ENCODE data around the gene LPCAT1. TPM values are rescaled to one million over a fixed set of nuclear protein-coding genes. Genes with fewer than 3 reads are reported as not detected.

Gene LPCAT1
- total and polyA plus RNA-seq, 2 of the 13 experiments (the other 11 are each of a cell fraction or from before 2014, with no cell fraction given): 29.8 to 90.6 TPM

GRCh38 chr5:1449081-1449630, 74.6 kb downstream of the LPCAT1 start:
- Histone ChIP-seq H3K27me3 (ENCODE audit: control insufficient read depth in 1 of 2, insufficient read depth in 2 of 2, low read length in 2 of 2) (peaks cover 11 to 40% of the 10 kb centered on the region in 2 experiments; a peak in 4 of 5 replicates), H3K4me1 (ENCODE audit: insufficient read depth, low read length) (no peaks in the 10 kb centered on the region)

GRCh38 chr5:1448511-1449011, 75.2 kb downstream of the LPCAT1 start:
- no peak overlapping the region for H3K27ac ChIP-seq (ENCODE audit: extremely low read length, insufficient read depth, low read length)
- H3K4me1 ChIP-seq (ENCODE audit: insufficient read depth, low read length): no peaks in the 10 kb centered on the region
- H3K4me2 ChIP-seq (ENCODE audit: low read depth, low read length): no peak overlapping the region
- FAIRE-seq (no peak), DNase-seq (ENCODE audit: low spot score) (no peak), ATAC-seq (no peak; the same call in 2 of the 3 replicates)
- 32% methylated on average over 4 of the region's 5 CpGs for WGBS (ENCODE audit: low lambda C conversion rate)
- no peak overlapping the region for H3K9ac ChIP-seq (ENCODE audit: insufficient read depth, low read depth, low read length)
- ChIA-PET POLR2A (no interaction called here), CTCF (ENCODE audit: low intra/inter-chr PET ratio, low total read pairs) (no interaction called here)
- peaks cover 3% of the 10 kb centered on the region; the same call in 1 of the 2 replicates for H3K9me3 ChIP-seq (ENCODE audit: low read length)
- intact Hi-C loops (cut with micrococcal nuclease; ENCODE audit: unreplicated experiment): no loop called here
- no TSS peak for BruUV-seq (replicated peaks)
- peaks cover 14 to 46% of the 10 kb centered on the region in 2 experiments for H3K27me3 ChIP-seq (ENCODE audit: control insufficient read depth in 1 of 2, insufficient read depth in 2 of 2, low read length in 2 of 2)
- no peaks in the 10 kb centered on the region for H3K79me2 ChIP-seq (ENCODE audit: insufficient read depth, low read length)
- TF ChIP-seq CSRNP1 (CRISPR knock-in tag; IDR thresholded peaks at IDR 0.05) (no peak), ZFP91 (CRISPR knock-in tag; IDR thresholded peaks at IDR 0.05; ENCODE audit: borderline replicate concordance) (no peak), ZNF20 (CRISPR knock-in tag; IDR thresholded peaks at IDR 0.05) (no peak)
- H3K4me3 ChIP-seq (replicated peaks in 1 of 3; ENCODE audit: insufficient read depth in 1 of 3, low read depth in 2 of 3, low read length in 3 of 3): no peak overlapping the region
- no peaks in the 10 kb centered on the region for H3K36me3 ChIP-seq (replicated peaks in 1 of 2; ENCODE audit: control insufficient read depth in 1 of 2, insufficient read depth in 2 of 2, low read length in 2 of 2)
- H4K20me1 ChIP-seq (ENCODE audit: insufficient read depth, low read length): no peaks in the 10 kb centered on the region
- H2AFZ ChIP-seq (ENCODE audit: low read length): no peak overlapping the region
- in situ Hi-C loops (cut with HindIII; ENCODE audit: extremely low pct_ligation_motif_present, low pct_unique_long_range_greater_than_20kb): no loop called here

More at GRCh38 chr5:1449081-1449630, 74.6 kb downstream of the LPCAT1 start:
- Histone ChIP-seq H3K4me2 (ENCODE audit: low read depth, low read length) (no peak overlapping the region), H3K79me2 (ENCODE audit: insufficient read depth, low read length) (no peaks in the 10 kb centered on the region), H4K20me1 (ENCODE audit: insufficient read depth, low read length) (no peaks in the 10 kb centered on the region), H2AFZ (ENCODE audit: low read length) (no peak overlapping the region), H3K36me3 (replicated peaks in 1 of 2; ENCODE audit: control insufficient read depth in 1 of 2, insufficient read depth in 2 of 2, low read length in 2 of 2) (no peaks in the 10 kb centered on the region), H3K27ac (ENCODE audit: extremely low read length, insufficient read depth, low read length) (no peak overlapping the region), H3K9me3 (ENCODE audit: low read length) (peaks cover 9% of the 10 kb centered on the region; the same call in 1 of the 2 replicates), H3K9ac (ENCODE audit: insufficient read depth, low read depth, low read length) (no peak overlapping the region), H3K4me3 (replicated peaks in 1 of 3; ENCODE audit: insufficient read depth in 1 of 3, low read depth in 2 of 3, low read length in 3 of 3) (no peak overlapping the region)
- in situ Hi-C loops (cut with HindIII; ENCODE audit: extremely low pct_ligation_motif_present, low pct_unique_long_range_greater_than_20kb): no loop called here
- ChIA-PET CTCF (ENCODE audit: low intra/inter-chr PET ratio, low total read pairs) (no interaction called here), POLR2A (no interaction called here)
- intact Hi-C loops (cut with micrococcal nuclease; ENCODE audit: unreplicated experiment): no loop called here
- TF ChIP-seq RORA (CRISPR knock-in tag; IDR thresholded peaks at IDR 0.05) (no peak), RBFOX2 (IDR thresholded peaks at IDR 0.05; ENCODE audit: low read depth, low read length) (no peak), ZNF704 (CRISPR knock-in tag; IDR thresholded peaks at IDR 0.05; ENCODE audit: borderline replicate concordance) (no peak), DPF2 (CRISPR knock-in tag; IDR thresholded peaks at IDR 0.05; ENCODE audit: borderline replicate concordance, low read depth) (no peak)
- 36% methylated on average over 11 of the region's 12 CpGs for WGBS (ENCODE audit: low lambda C conversion rate)
- no TSS peak for BruUV-seq (replicated peaks)
- DNase-seq (ENCODE audit: low spot score) (no peak), FAIRE-seq (no peak), ATAC-seq (no peak)

Data from HepG2 (cell line).